Right cardiac atrium (tissue), 5 donors: ENCODE results near the gene UCKL1. TPM values are rescaled to one million over a fixed set of nuclear protein-coding genes. Genes with fewer than 3 reads are reported as not detected.
"Not testable (repeated sequence)": the region's sequence is repeated elsewhere in the genome, so short reads cannot be mapped to it uniquely, and the experiment has no call there.

Experiments
- ATAC-seq, 2 donors: fragments of 200-7000 bp; cut with Tn5 transposase; one replicate each; pipeline versions ENCODE4 v1.8.0 to v1.9.1; 2020; ENCODE audit warnings: moderate library complexity in 2 of 2, mild to moderate bottlenecking in 1 of 2
- DNase-seq, 3 donors: peaks; one replicate each; pipeline ENCODE4 v3.0.0-alpha.2; 2020
- H3K27ac ChIP-seq: one replicate; pipeline ENCODE4 v1.5.1; 2013; ENCODE audit warnings: mild to moderate bottlenecking, low read length, control low read depth, moderate library complexity
- H3K27me3 ChIP-seq: one replicate; pipeline ENCODE4 v1.6.1; 2013; ENCODE audit not compliant: control insufficient read depth, insufficient read depth
- H3K4me1 ChIP-seq: one replicate; pipeline ENCODE4 v1.6.1; 2013; ENCODE audit warnings: low read length; ENCODE audit not compliant: control insufficient read depth, insufficient read depth
- H3K4me3 ChIP-seq: one replicate; pipeline ENCODE4 v1.5.1; 2013; ENCODE audit warnings: low read length, control low read depth
- H3K9me3 ChIP-seq: one replicate; pipeline ENCODE4 v1.6.1; 2013; ENCODE audit warnings: low read length; ENCODE audit not compliant: control insufficient read depth
- WGBS: extraction: QIAGEN DNeasy Blood & Tissue Kit; methylation state at CpG from one replicate; pipeline ENCODE4 v1.1.7; 2013; 5-methylcytosine and 5-hydroxymethylcytosine counted together
- intact Hi-C, 4 donors: fragments of 100-400 bp; cut with DNase I; formaldehyde crosslinking; loops; one replicate each; pipeline versions ENCODE4 v1.11.0 to v1.14.0; 2022 to 2023
- polyA plus RNA-seq: library from polyadenylated mRNA; stranded (reverse); fragments of 200-250 nt; gene quantifications from one replicate; pipeline ENCODE4 v1.2.3, GENCODE V29; 2013
- total RNA-seq, 4 donors: library from RNA; stranded (reverse); fragmentation: NEBNext Ultra II Directional; extraction: Animal tissue kit (Norgen Biotek cat#: 25700); gene quantifications; one replicate each; pipeline ENCODE4 v1.2.1, GENCODE V29; 2021
- donor health status: healthy with polysubstance abuse.
- donor health status: DM: no; HTN: yes; CAD: no.
- donor health status: DM: no; HTN: no; CAD: no.
- donor health status: DM: no; HTN: yes; CAD: no; lungs with severe emphysema.
- donor health status: DM: yes; HTN: yes; CAD: no.

Gene UCKL1
- total and polyA plus RNA-seq, 5 donors, result 35.5 to 47.0 (median 42.9) TPM

DNA sequence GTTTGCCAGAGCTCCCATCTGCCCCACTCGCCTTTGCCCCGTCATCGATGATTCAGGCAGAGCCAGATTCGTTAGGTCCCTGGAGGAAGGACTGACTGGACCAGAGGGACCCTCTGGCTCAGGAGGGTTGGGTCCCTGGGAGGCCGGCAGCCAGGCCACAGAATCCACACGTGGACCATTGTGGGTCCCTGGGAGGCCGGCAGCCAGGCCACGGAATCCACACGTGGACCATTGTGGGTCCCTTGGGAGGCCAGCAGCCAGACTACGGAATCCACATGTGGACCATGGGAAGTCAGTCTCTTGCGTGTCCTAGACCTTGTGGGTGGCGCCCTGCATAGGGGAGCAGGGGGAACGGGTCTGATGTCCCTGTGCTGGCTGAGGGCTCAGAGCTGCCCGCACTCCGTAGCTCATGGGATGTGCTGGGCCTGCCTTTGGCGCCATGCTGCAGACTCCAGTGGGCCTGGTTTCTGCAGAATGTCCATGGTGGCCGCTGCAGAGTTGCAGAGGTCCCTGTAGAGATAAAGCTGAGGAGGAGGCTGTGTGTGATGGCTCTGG is 23.5 kb downstream of the UCKL1 start:
- no peak overlapping the region for H3K4me3 ChIP-seq
- WGBS, result 90% methylated on average over 17 of the region's 17 CpGs
- no peak for ATAC-seq
- no peaks in the 10 kb centered on the region for H3K27me3 ChIP-seq
- no peaks in the 10 kb centered on the region for H3K4me1 ChIP-seq
- H3K9me3 ChIP-seq, result no peaks in the 10 kb centered on the region
- intact Hi-C loops, result no loop called here
- DNase-seq, result peak in 2 of 3 donors; percentile 44 to 45
- no peak overlapping the region for H3K27ac ChIP-seq

DNA sequence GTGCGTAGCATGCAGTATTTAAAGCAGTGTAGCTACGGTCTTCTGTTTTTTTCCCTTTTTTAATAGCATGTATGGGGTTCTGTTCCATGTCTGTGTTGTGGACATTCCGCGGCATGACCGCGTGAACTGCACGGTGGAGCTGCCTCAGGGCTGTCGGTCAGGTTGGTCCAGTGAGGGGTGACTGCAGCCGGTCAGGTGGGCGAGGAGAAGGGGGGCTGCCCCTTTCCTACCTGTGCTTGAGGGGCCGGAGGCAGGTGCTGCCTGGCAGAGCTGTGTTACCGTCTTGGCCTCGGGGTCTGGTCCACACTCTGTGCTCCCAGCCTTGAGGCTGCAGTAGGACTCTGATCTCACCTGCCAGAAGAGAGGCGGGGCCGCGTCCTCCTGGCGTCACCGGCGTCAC is 24.5 kb downstream of the UCKL1 start:
- Histone ChIP-seq H3K27me3 (no peaks in the 10 kb centered on the region), H3K4me3 (no peak overlapping the region), H3K4me1 (no peaks in the 10 kb centered on the region), H3K27ac (no peak overlapping the region), H3K9me3 (no peaks in the 10 kb centered on the region)
- DNase-seq (peak in 2 of 3 donors; percentile 40 to 53), ATAC-seq (no peak)
- intact Hi-C loops, result no loop called here
- WGBS, result 91% methylated on average over 19 of the region's 19 CpGs

DNA sequence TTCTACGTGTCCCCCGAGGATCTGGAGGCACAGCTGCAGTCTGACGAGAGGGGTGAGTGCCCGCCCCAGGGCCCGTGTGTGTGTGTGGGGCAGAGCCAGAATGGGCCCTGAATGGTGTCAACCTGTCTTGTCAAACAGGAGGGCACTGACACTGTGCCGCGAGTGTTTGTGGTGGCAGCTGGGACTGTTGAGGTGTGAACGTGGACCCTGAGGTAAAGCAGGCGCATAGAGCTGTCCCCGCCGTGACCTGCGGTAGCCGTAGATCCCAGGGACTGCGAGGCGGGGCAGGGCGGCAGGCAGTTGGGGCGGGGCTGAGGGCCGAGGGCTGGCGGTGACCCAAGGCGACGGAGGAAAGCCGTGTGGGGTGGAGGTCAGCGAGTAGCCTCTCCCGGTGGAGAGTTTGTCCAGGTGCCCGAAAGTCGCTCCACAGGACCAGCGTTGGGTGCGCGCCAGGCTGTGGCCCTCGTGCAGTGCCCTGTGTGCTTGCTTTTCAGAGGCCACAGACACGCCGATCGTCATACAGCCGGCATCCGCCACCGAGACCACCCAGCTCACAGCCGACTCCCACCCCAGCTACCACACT is 25.2 kb downstream of the UCKL1 start:
- H3K27ac ChIP-seq, result no peak overlapping the region

DNA sequence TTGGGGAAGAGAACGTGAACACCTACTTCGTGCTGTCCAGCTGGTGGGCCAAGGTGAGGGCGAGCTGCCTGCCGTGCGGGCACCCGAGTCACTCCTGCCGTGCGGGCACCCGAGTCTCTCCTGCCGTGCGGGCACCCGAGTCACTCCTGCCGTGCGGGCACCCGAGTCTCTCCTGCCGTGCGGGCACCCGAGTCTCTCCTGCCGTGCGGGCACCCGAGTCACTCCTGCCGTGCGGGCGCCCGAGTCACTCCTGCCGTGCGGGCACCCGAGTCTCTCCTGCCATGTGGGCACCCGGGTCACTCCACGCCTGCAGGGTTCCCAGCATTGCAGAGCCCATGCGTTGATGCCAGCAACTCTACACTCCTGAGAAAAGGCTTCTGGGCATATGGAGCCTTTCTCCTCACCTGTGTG is 26.7 kb downstream of the UCKL1 start:
- H3K27ac ChIP-seq, H3K27me3 ChIP-seq, H3K4me1 ChIP-seq, intact Hi-C loops, ATAC-seq, H3K9me3 ChIP-seq, H3K4me3 ChIP-seq: not testable (repeated sequence)
- peak in 1 of 3 donors; percentile 20 for DNase-seq
- 95% methylated on average over 31 of the region's 31 CpGs for WGBS

More for the DNA sequence above, 25.2 kb downstream of the UCKL1 start:
- 75% methylated on average over 37 of the region's 37 CpGs for WGBS
- no peak overlapping the region for H3K4me3 ChIP-seq
- no peaks in the 10 kb centered on the region for H3K9me3 ChIP-seq
- ATAC-seq, result peak; percentile 60 to 81
- H3K27me3 ChIP-seq, result no peaks in the 10 kb centered on the region
- intact Hi-C loops, result no loop called here
- peak; percentile 46 to 87 (median 78) for DNase-seq
- no peaks in the 10 kb centered on the region for H3K4me1 ChIP-seq

DNA sequence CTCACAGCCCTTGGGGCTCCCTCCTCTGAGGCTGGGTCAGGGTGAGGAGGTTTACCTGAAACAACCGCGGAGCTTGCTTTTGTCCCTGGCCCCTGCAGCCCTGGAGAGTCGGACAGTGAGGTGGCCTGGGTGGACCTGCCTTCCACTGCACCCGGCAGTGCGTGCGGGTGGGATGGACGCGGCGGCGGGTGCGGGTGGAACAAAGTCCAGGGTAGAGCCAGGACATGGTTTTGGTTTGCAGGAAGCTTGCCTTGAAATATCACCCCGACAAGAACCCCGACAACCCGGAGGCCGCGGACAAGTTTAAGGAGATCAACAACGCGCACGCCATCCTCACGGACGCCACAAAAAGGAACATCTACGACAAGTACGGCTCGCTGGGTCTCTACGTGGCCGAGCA is 27.1 kb downstream of the UCKL1 start:
- no peak overlapping the region for H3K27ac ChIP-seq
- H3K4me3 ChIP-seq, result no peak overlapping the region
- no peak for ATAC-seq
- intact Hi-C loops, result no loop called here
- DNase-seq, result no peak
- no peaks in the 10 kb centered on the region for H3K9me3 ChIP-seq
- no peaks in the 10 kb centered on the region for H3K27me3 ChIP-seq
- WGBS, result 98% methylated on average over 26 of the region's 26 CpGs
- H3K4me1 ChIP-seq, result no peaks in the 10 kb centered on the region

- Histone ChIP-seq H3K9me3 (no peaks in the 10 kb centered on the region), H3K4me1 (no peaks in the 10 kb centered on the region), H3K27me3 (no peaks in the 10 kb centered on the region), H3K27ac (no peak overlapping the region), H3K4me3 (no peak overlapping the region)
- intact Hi-C loops, result no loop called here
- ATAC-seq (no peak), DNase-seq (no peak)
- 67% methylated on average over 8 of the region's 8 CpGs for WGBS
Measured at GRCh38 chr20:63926298-63926697, 29.9 kb downstream of the UCKL1 start.

GRCh38 chr20:63924241-63924640 is 32.0 kb downstream of the UCKL1 start:
- H3K4me3 ChIP-seq, result no peak overlapping the region
- intact Hi-C loops, result no loop called here
- no peaks in the 10 kb centered on the region for H3K9me3 ChIP-seq
- ATAC-seq (no peak), DNase-seq (no peak)
- H3K27ac ChIP-seq, result no peak overlapping the region
- WGBS, result 70% methylated on average over 9 of the region's 9 CpGs
- no peaks in the 10 kb centered on the region for H3K4me1 ChIP-seq
- no peaks in the 10 kb centered on the region for H3K27me3 ChIP-seq

DNA sequence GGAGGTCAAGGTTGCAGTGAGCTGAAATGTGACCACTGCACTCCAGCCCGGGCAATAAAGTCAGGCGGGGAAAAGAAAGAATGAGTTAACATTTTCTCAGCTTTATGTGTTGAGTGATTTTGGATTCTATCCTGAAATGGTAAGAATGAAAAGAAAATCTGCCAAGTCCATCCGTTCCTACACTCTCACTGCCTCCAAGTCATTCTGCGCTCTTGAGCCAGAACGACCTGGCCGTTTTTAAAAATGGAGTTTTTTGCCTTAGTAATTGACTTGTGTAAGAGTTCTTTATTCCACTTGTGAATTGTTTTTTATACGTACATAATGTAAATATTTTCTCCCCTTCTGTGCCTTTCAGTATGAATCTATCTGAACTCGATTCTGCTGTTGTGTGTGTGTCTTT is 32.6 kb downstream of the UCKL1 start:
- ATAC-seq, result no peak
- intact Hi-C loops, result no loop called here
- Histone ChIP-seq H3K27me3 (no peaks in the 10 kb centered on the region), H3K9me3 (no peaks in the 10 kb centered on the region), H3K27ac (no peak overlapping the region), H3K4me1 (no peaks in the 10 kb centered on the region), H3K4me3 (no peak overlapping the region)
- DNase-seq, result no peak
- WGBS, result 49% methylated on average over 8 of the region's 8 CpGs

DNA sequence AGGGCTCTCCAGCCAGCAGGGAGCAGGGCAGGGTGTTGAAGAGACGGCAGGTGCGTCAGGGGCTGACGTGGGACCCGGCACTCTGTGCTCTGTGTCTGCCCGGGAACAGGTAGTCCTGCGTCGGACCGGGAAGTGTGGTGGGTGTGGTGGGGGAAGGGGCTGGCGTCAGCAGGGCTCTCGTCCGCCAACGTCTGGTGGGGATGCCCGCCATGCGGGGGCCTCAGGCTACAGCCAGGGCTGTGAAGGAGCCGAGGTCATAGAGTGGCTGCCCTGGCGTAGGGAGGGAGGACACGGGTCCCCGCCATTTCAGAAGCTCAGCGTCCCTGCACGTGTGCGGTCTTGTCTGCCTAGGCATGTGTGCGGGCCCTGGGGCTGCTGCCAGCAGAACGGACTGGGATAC is 36.0 kb downstream of the UCKL1 start:
- intact Hi-C loops, result no loop called here
- H3K27me3 ChIP-seq, result no peaks in the 10 kb centered on the region
- ATAC-seq, result peak in 1 of 2 donors; percentile 31
- no peak for DNase-seq
- no peak overlapping the region for H3K27ac ChIP-seq
- no peaks in the 10 kb centered on the region for H3K9me3 ChIP-seq
- H3K4me1 ChIP-seq, result no peaks in the 10 kb centered on the region
- WGBS, result 96% methylated on average over 23 of the region's 23 CpGs
- H3K4me3 ChIP-seq, result no peak overlapping the region

DNA sequence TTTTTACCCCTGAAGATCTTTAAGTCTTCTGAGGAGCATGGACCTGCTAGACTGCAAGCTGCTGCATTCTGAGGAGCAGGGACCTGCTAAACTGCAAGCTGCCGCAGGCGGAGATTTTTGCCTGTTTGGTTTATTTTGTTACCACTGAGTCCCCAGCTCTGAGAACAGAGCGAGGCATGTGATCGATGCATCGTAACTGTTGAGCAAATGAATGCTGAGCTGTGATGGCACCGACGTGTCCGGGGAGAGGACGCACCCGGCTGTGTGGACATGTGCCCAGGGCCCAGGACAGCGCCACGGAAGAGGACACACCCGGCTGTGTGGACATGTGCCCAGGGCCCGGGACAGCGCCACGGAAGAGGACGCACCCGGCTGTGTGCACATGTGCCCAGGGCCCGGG is 37.1 kb downstream of the UCKL1 start:
- DNase-seq (no peak), ATAC-seq (no peak)
- Histone ChIP-seq H3K4me1 (no peaks in the 10 kb centered on the region), H3K27me3 (no peaks in the 10 kb centered on the region), H3K9me3 (no peaks in the 10 kb centered on the region), H3K27ac (no peak overlapping the region), H3K4me3 (no peak overlapping the region)
- intact Hi-C loops, result no loop called here
- 89% methylated on average over 19 of the region's 19 CpGs for WGBS

DNA sequence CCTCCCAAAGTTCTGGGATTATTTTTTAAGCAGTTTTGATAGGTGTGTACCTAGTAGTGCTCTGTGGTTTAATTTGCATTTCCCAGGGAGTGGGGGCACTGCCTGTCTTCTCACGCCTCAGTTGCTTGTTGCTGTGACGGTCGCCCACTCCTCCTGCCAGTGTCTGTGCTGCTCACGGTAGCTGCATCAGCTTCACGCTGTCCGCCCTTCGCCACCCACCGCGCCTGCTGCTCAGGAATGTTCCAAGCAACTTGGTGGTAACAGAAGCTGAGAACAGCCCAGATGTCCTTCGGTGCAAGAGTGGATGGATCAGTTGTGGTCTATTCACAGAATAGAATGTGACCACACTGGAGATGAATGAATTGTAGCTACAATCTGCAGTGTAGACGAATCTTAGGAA is 38.4 kb downstream of the UCKL1 start:
- H3K27ac ChIP-seq, result no peak overlapping the region
- no peaks in the 10 kb centered on the region for H3K9me3 ChIP-seq
- intact Hi-C loops, result no loop called here
- no peaks in the 10 kb centered on the region for H3K27me3 ChIP-seq
- 92% methylated on average over 11 of the region's 11 CpGs for WGBS
- DNase-seq (no peak), ATAC-seq (no peak)
- H3K4me1 ChIP-seq, result no peaks in the 10 kb centered on the region
- H3K4me3 ChIP-seq, result no peak overlapping the region
